Colonic mucosa (tissue), 4 donors: ENCODE data around the gene KHDRBS2. TPM values are rescaled to one million over a fixed set of nuclear protein-coding genes. Genes with fewer than 3 reads are reported as not detected.
A peak's percentile ranks its signal among the peaks of the same experiment; 100 is the strongest.

ENCODE experiments used
- DNase-seq: peaks from one replicate; pipeline ENCODE4 v3.0.0-alpha.2; 2020
- H3K27ac ChIP-seq: fragments of 200-600 bp; one replicate; pipeline ENCODE4 v1.8.0; 2021
- H3K27me3 ChIP-seq: fragments of 200-600 bp; one replicate; pipeline ENCODE4 v1.8.0; 2021
- H3K36me3 ChIP-seq: fragments of 200-600 bp; one replicate; pipeline ENCODE4 v1.8.0; 2021
- H3K4me1 ChIP-seq: fragments of 200-600 bp; one replicate; pipeline ENCODE4 v1.8.0; 2021; ENCODE audit warnings: mild to moderate bottlenecking
- H3K4me3 ChIP-seq: fragments of 200-600 bp; one replicate; pipeline ENCODE4 v1.8.0; 2021
- H3K9ac ChIP-seq, 2 donors: one replicate each; pipeline ENCODE4 v1.7.0; 2013; ENCODE audit warnings: control low read depth in 2 of 2, low read depth in 2 of 2, low read length in 2 of 2
- H3K9me3 ChIP-seq: fragments of 200-600 bp; one replicate; pipeline ENCODE4 v1.8.0; 2021
- CTCF ChIP-seq: fragments of 200-600 bp; IDR thresholded peaks from one replicate; pipeline ENCODE4 v1.8.0; 2022; ENCODE audit warnings: antibody characterized with exemption, mild to moderate bottlenecking
- intact Hi-C: fragments of 100-400 bp; cut with DNase I; formaldehyde crosslinking; loops from one replicate; pipeline ENCODE4 v1.14.1; 2022
- total RNA-seq, 2 donors: library from RNA; stranded (reverse); fragmentation: NEBNext Ultra II Directional in 1 of 2; extraction: Animal tissue kit (Norgen Biotek cat#: 25700) in 1 of 2; gene quantifications; one replicate each; pipeline ENCODE4 v1.2.1, GENCODE V29; 2021
- donor health status: healthy.
- donor health status: DM: no; HTN: no; CAD: no.
- donor health status: DM: no; HTN: no; CAD: no.

Gene KHDRBS2
- total RNA-seq, 2 donors from 2014 or later: 0.52 to 1.2 TPM

GRCh38 chr6:61835237-61835636, 450.8 kb downstream of the KHDRBS2 start:
- intact Hi-C loops: no loop called here
- H3K27me3 ChIP-seq: no peaks in the 10 kb centered on the region
- no peak for DNase-seq

GRCh38 chr6:61833176-61833755, 452.8 kb downstream of the KHDRBS2 start:
- no peak overlapping the region for H3K9ac ChIP-seq
- H3K36me3 ChIP-seq: no peaks in the 10 kb centered on the region
- H3K4me1 ChIP-seq: no peaks in the 10 kb centered on the region
- no peak overlapping the region for H3K4me3 ChIP-seq
- no peaks in the 10 kb centered on the region for H3K27me3 ChIP-seq
- intact Hi-C loops: no loop called here
- no peaks in the 10 kb centered on the region for H3K9me3 ChIP-seq
- no peak for DNase-seq
- no peak for TF ChIP-seq CTCF
- no peak overlapping the region for H3K27ac ChIP-seq

More at GRCh38 chr6:61835237-61835636, 450.8 kb downstream of the KHDRBS2 start:
- H3K4me1 ChIP-seq: no peaks in the 10 kb centered on the region
- H3K9ac ChIP-seq: no peak overlapping the region
- no peaks in the 10 kb centered on the region for H3K9me3 ChIP-seq
- no peak for TF ChIP-seq CTCF
- H3K36me3 ChIP-seq: no peaks in the 10 kb centered on the region
- no peak overlapping the region for H3K4me3 ChIP-seq
- H3K27ac ChIP-seq: no peak overlapping the region

GRCh38 chr6:61817716-61818115, 468.3 kb downstream of the KHDRBS2 start:
- intact Hi-C loops: no loop called here
- H3K4me3 ChIP-seq: no peak overlapping the region
- H3K36me3 ChIP-seq: no peaks in the 10 kb centered on the region
- TF ChIP-seq CTCF: no peak
- H3K9me3 ChIP-seq: no peaks in the 10 kb centered on the region
- DNase-seq: no peak
- H3K27me3 ChIP-seq: no peaks in the 10 kb centered on the region
- H3K27ac ChIP-seq: no peak overlapping the region
- no peaks in the 10 kb centered on the region for H3K4me1 ChIP-seq
- H3K9ac ChIP-seq: no peak overlapping the region

- TF ChIP-seq CTCF: no peak
- no peaks in the 10 kb centered on the region for H3K4me1 ChIP-seq
- no peak overlapping the region for H3K27ac ChIP-seq
- no peaks in the 10 kb centered on the region for H3K9me3 ChIP-seq
- DNase-seq: no peak
- no peak overlapping the region for H3K4me3 ChIP-seq
- no peaks in the 10 kb centered on the region for H3K27me3 ChIP-seq
- no peaks in the 10 kb centered on the region for H3K36me3 ChIP-seq
- intact Hi-C loops: no loop called here
- H3K9ac ChIP-seq: no peak overlapping the region
Observed at GRCh38 chr6:61810047-61810446, 476.0 kb downstream of the KHDRBS2 start.

- Histone ChIP-seq H3K9me3 (no peaks in the 10 kb centered on the region), H3K36me3 (no peaks in the 10 kb centered on the region), H3K4me3 (no peak overlapping the region), H3K9ac (no peak overlapping the region), H3K4me1 (no peaks in the 10 kb centered on the region), H3K27ac (no peak overlapping the region), H3K27me3 (no peaks in the 10 kb centered on the region)
- intact Hi-C loops: no loop called here
- no peak for DNase-seq
- TF ChIP-seq CTCF: peak; percentile 38
Observed at GRCh38 chr6:61809004-61809595, 476.9 kb downstream of the KHDRBS2 start.
